GM12878 (cell line): Measurements from ENCODE around the gene GON4L. TPM values are rescaled to one million over a fixed set of nuclear protein-coding genes. Genes with fewer than 3 reads are reported as not detected.

ENCODE experiments used
- ATAC-seq: fragments of 200-7000 bp; cut with Tn5 transposase; 3 replicates; pipeline ENCODE4 v1.9.1; 2020; ENCODE audit warnings: mild to moderate bottlenecking, moderate library complexity
- BruUV-seq: library from RNA; stranded (reverse); fragments of 400-500 nt; replicated peaks from 2 replicates; lab custom pipeline; 2021; lab: Mats Ljungman, UMichigan
- CTCF ChIA-PET: fragments of 300-600 bp; sonication (Branson Sonifier 250); formaldehyde crosslinking; extraction: SDS; loops from one replicate; lab custom pipeline; 2021; ENCODE audit warnings: inconsistent platforms; lab: Yijun Ruan, JAX
- POLR2A ChIA-PET: fragments of 350-600 bp; formaldehyde crosslinking; extraction: SDS; loops from one replicate; lab custom pipeline; 2021; ENCODE audit warnings: inconsistent platforms; lab: Charles Lee
- RAD21 ChIA-PET: fragments of 300-600 bp; sonication (Branson Sonifier 250); formaldehyde crosslinking; loops from one replicate; lab custom pipeline; 2023; ENCODE audit warnings: antibody characterized with exemption; ENCODE audit not compliant: unreplicated experiment; lab: Charles Lee
- SMC1A ChIA-PET: fragments of 300-600 bp; sonication (Branson Sonifier 250); formaldehyde crosslinking; loops from one replicate; lab custom pipeline; 2023; ENCODE audit not compliant: unreplicated experiment, uncharacterized antibody; lab: Charles Lee
- DNase-seq: peaks from one replicate; pipeline ENCODE4 v3.0.0-alpha.2; 2011; ENCODE audit warnings: low read depth, low spot score
- FAIRE-seq: peaks from 3 replicates; lab custom pipeline; 2011; peaks lifted over from hg19 to GRCh38; lab: Jason Lieb, UNC
- H2AFZ ChIP-seq: 2 replicates; pipeline ENCODE4 v1.6.0; 2011; ENCODE audit warnings: low read depth, low read length, control low read depth; ENCODE audit not compliant: control insufficient read depth
- H3K27ac ChIP-seq: 2 replicates; pipeline ENCODE4 v1.5.1; 2011; ENCODE audit warnings: control low read depth; ENCODE audit not compliant: control insufficient read depth, insufficient read depth
- H3K27me3 ChIP-seq, 2 experiments: replicated peaks in 1 of 2; 2 replicates each; pipeline versions ENCODE4 v1.6.0 to v1.6.1; 2011; ENCODE audit warnings: low read length in 1 of 2; ENCODE audit not compliant: control insufficient read depth in 2 of 2, insufficient read depth in 2 of 2
- H3K36me3 ChIP-seq, 2 experiments: 2 replicates each; pipeline ENCODE4 v1.5.1; 2011; ENCODE audit warnings: low read length in 1 of 2; ENCODE audit not compliant: control insufficient read depth in 2 of 2, insufficient read depth in 2 of 2
- H3K4me1 ChIP-seq: 2 replicates; pipeline ENCODE4 v1.6.1; 2011; ENCODE audit warnings: mild to moderate bottlenecking, low read length, moderate library complexity, mixed read lengths; ENCODE audit not compliant: control insufficient read depth, insufficient read depth
- H3K4me2 ChIP-seq: 2 replicates; pipeline ENCODE4 v1.6.0; 2011; ENCODE audit warnings: control low read depth; ENCODE audit not compliant: control insufficient read depth, insufficient read depth
- H3K4me3 ChIP-seq: fragments of 200-600 bp; sonication (generic); 2 replicates; pipeline ENCODE4 v1.5.1; 2016
- H3K79me2 ChIP-seq: 2 replicates; pipeline ENCODE4 v1.6.0; 2011; ENCODE audit warnings: low read length; ENCODE audit not compliant: control insufficient read depth, insufficient read depth
- H3K9ac ChIP-seq: 2 replicates; pipeline ENCODE4 v1.8.0; 2011; ENCODE audit warnings: low read length, control low read depth, mixed read lengths; ENCODE audit not compliant: control insufficient read depth, insufficient read depth
- H3K9me3 ChIP-seq: replicated peaks from 3 replicates; pipeline ENCODE4 v1.5.1; 2011; ENCODE audit warnings: mild to moderate bottlenecking, low read length; ENCODE audit not compliant: control insufficient read depth, insufficient read depth
- H4K20me1 ChIP-seq: 2 replicates; pipeline ENCODE4 v1.6.0; 2011; ENCODE audit not compliant: control insufficient read depth, insufficient read depth
- BCLAF1 ChIP-seq: fragments of 450-650 bp; IDR thresholded peaks from 2 replicates; pipeline ENCODE4 v1.6.1; 2017; ENCODE audit warnings: antibody characterized with exemption, mild to moderate bottlenecking, moderate library complexity
- CBX5 ChIP-seq: sonication (generic); IDR thresholded peaks from 2 replicates; pipeline ENCODE4 v1.6.1; 2016; ENCODE audit warnings: low read depth, moderate library complexity, mild to moderate bottlenecking, inconsistent platforms
- CREB1 ChIP-seq: IDR thresholded peaks from 2 replicates; pipeline ENCODE4 v1.6.1; 2012; ENCODE audit warnings: low read depth, mild to moderate bottlenecking, inconsistent platforms
- ESRRA ChIP-seq: IDR thresholded peaks from 2 replicates; pipeline ENCODE4 v1.6.1; 2012; ENCODE audit warnings: mild to moderate bottlenecking, low read length, improper control_type of control experiment
- KAT2A ChIP-seq: conservative IDR thresholded peaks from 2 replicates; pipeline ENCODE4 v1.6.1; 2011; ENCODE audit warnings: low read depth, low read length; ENCODE audit not compliant: control insufficient read depth
- PKNOX1 ChIP-seq: fragments of 450-650 bp; IDR thresholded peaks from 2 replicates; pipeline ENCODE4 v1.6.1; 2016; ENCODE audit warnings: mild to moderate bottlenecking
- RUNX3 ChIP-seq: IDR thresholded peaks from 2 replicates; pipeline ENCODE4 v1.6.1; 2012; ENCODE audit warnings: low read length, inconsistent platforms
- WGBS: methylation state at CpG from one replicate; pipeline ENCODE4 v1.1.6; 2016; ENCODE audit warnings: low lambda C conversion rate; ENCODE audit not compliant: insufficient replicate concordance, insufficient coverage; ENCODE audit errors: missing lambda C conversion rate; 5-methylcytosine and 5-hydroxymethylcytosine counted together
- in situ Hi-C: fragments of 300-500 bp; cut with MboI; formaldehyde crosslinking; loops from 9 replicates; pipeline ENCODE4 v1.14.3; 2018; ENCODE audit warnings: mixed read lengths
- intact Hi-C: fragments of 100-400 bp; cut with micrococcal nuclease; formaldehyde crosslinking; loops from one replicate; pipeline ENCODE4 v1.14.2; 2022; ENCODE audit not compliant: unreplicated experiment
- polyA plus RNA-seq, 11 experiments: library from polyadenylated mRNA; depleted of rRNA in 4 of 11; unstranded in 6 of 11; stranded (reverse) in 5 of 11; fragments of >200 nt; fragmentation: Nextera tagmentation in 4 of 11; fragmentation: Illumina TruSeq in 1 of 11; extraction: Ambion mirVana in 4 of 11; extraction: Trizol in 1 of 11; gene quantifications; 1 replicate in 1 of 11; 2 replicates in 10 of 11; pipeline versions ENCODE4 v1.2.1 to v1.2.3, GENCODE V29; 2011 to 2016; ENCODE audit warnings: inconsistent platforms in 2 of 11, missing spikeins in 2 of 11, low read depth in 1 of 11
- total RNA-seq, 4 experiments: library from RNA; depleted of rRNA in 3 of 4; stranded (reverse); fragments of >200 nt in 3 of 4; fragmentation: Illumina TruSeq in 1 of 4; extraction: Trizol in 1 of 4; gene quantifications; 2 replicates each; pipeline versions ENCODE4 v1.2.1 to v1.2.3, GENCODE V29; 2013 to 2021

The GON4L gene
- total and polyA plus RNA-seq, 10 of the 15 experiments (the other 5 are each of a cell fraction or from before 2014, with no cell fraction given): 17.7 to 40.7 (median 28.0) TPM

- TF ChIP-seq PKNOX1: peak; percentile 39; the same call in 1 of the 2 replicates
- peak; percentile 24; the same call in 1 of the 2 replicates for TF ChIP-seq RUNX3
- TF ChIP-seq CBX5: no peak
- TF ChIP-seq ESRRA: no peak
- TF ChIP-seq BCLAF1: no peak
Measured at GRCh38 chr1:155882235-155882634, 25.2 kb upstream of the GON4L start (continued).

GRCh38 chr1:155880950-155881349 is 23.9 kb upstream of the GON4L start:
- no peak overlapping the region for H2AFZ ChIP-seq
- no TSS peak for BruUV-seq
- H3K9me3 ChIP-seq: no peaks in the 10 kb centered on the region
- no peaks in the 10 kb centered on the region for H4K20me1 ChIP-seq
- no peak overlapping the region for H3K4me3 ChIP-seq
- no peaks in the 10 kb centered on the region for H3K27me3 ChIP-seq
- H3K4me1 ChIP-seq: peaks cover 7% of the 10 kb centered on the region
- TF ChIP-seq CREB1 (no peak), KAT2A (no peak)
- TF ChIP-seq, all 136 proteins: peak for 0
- ChIA-PET RAD21 (no interaction called here), CTCF (no interaction called here), SMC1A (no interaction called here), POLR2A (no interaction called here)
- intact Hi-C loops (no loop called here), in situ Hi-C loops (no loop called here)
- no peaks in the 10 kb centered on the region; a peak in 2 of 4 replicates for H3K36me3 ChIP-seq
- H3K9ac ChIP-seq: no peak overlapping the region
- ATAC-seq (no peak), DNase-seq (no peak), FAIRE-seq (no peak)
- 88% methylated on average over 6 of the region's 6 CpGs for WGBS
- no peak overlapping the region for H3K4me2 ChIP-seq
- no peaks in the 10 kb centered on the region for H3K79me2 ChIP-seq
- H3K27ac ChIP-seq: no peak overlapping the region
